ENCODE data around the gene VPS33B. TPM values are rescaled to one million over a fixed set of nuclear protein-coding genes. Genes with fewer than 3 reads are reported as not detected.

The VPS33B gene
- total and polyA plus RNA-seq, 2 of the 8 experiments (the other 6 are each of a cell fraction or from before 2014, with no cell fraction given), result 11.8 to 17.3 TPM

DNA sequence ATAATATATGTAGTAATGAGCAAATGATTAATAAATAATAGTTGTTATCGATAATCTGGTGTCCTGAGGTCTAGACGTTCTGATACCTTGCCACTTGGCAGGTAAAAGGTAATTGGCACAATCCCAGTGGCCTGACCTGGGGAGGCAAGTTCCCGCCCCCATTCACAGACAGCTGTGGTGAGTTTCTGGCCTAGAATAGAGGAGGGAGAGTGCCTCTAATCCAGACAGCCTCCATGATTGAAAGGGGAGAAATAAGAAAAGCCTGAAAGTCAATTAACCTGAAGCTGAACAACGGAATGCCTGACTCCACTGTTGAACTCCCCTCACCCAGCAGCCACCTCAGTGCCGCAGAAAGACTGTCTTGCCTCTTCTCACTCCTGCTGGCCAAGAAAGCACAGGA lies 39.6 kb upstream of the VPS33B start:
- H3K23ac ChIP-seq (ENCODE audit: insufficient read length), result no peak overlapping the region
- no peaks in the 10 kb centered on the region for H3K79me1 ChIP-seq (ENCODE audit: low read depth, low read length)
- no peak overlapping the region for H2BK12ac ChIP-seq (ENCODE audit: low read depth, low read length)
- H4K91ac ChIP-seq (replicated peaks; ENCODE audit: insufficient read length, low read length), result no peak overlapping the region
- ChIA-PET POLR2A (ENCODE audit: partially characterized antibody) (no interaction called here), CTCF (ENCODE audit: partially characterized antibody) (interaction anchor here (0.7 to 3.4 kb wide), 5 partner anchors 9 to 206 kb away, joined by 3 to 15 read pairs (median 4); no protein-coding TSS in a partner anchor)
- H2BK20ac ChIP-seq (ENCODE audit: low read length), result no peak overlapping the region
- no peak overlapping the region for H2BK15ac ChIP-seq (ENCODE audit: low read length)
- no peaks in the 10 kb centered on the region for H4K20me1 ChIP-seq (replicated peaks in 1 of 2; ENCODE audit: control insufficient read depth in 1 of 2, insufficient read depth in 2 of 2, low read length in 2 of 2)
- H2AFZ ChIP-seq (ENCODE audit: low read length), result peak overlapping the region; percentile 2; the same call in 1 of the 2 replicates
- H3K27me3 ChIP-seq (replicated peaks in 1 of 4; ENCODE audit: control insufficient read depth in 3 of 4, extremely low read depth in 1 of 4, insufficient read depth in 3 of 4, low read length in 3 of 4), result no peaks in the 10 kb centered on the region; a peak in 1 of 7 replicates
- H2AK5ac ChIP-seq (ENCODE audit: low read depth, low read length), result no peak overlapping the region
- H3K27ac ChIP-seq (ENCODE audit: low read depth, low read length), result no peak overlapping the region
- DNase-seq (ENCODE audit: low read depth in 1 of 2, low spot score in 2 of 2), result no peak
- no peak overlapping the region for H4K8ac ChIP-seq (ENCODE audit: extremely low read depth, insufficient read depth, low read length)
- no peaks in the 10 kb centered on the region for H3K23me2 ChIP-seq (ENCODE audit: low read depth, low read length)
- H3K9me3 ChIP-seq (ENCODE audit: insufficient read depth in 2 of 2, low read depth in 1 of 2, low read length in 1 of 2), result peaks cover 4 to 13% of the 10 kb centered on the region in 2 experiments; a peak in 3 of 4 replicates
- H3K79me2 ChIP-seq (ENCODE audit: control insufficient read depth in 1 of 2, insufficient read depth in 2 of 2, low read length in 2 of 2), result no peaks in the 10 kb centered on the region
- H3K18ac ChIP-seq (ENCODE audit: extremely low read depth, low read length), result no peak overlapping the region
- no peak overlapping the region for H3K4ac ChIP-seq (replicated peaks; ENCODE audit: insufficient read length, low read depth, low read length)
- no peak overlapping the region for H3K9ac ChIP-seq (replicated peaks in 1 of 4; ENCODE audit: extremely low read depth in 1 of 4, low read depth in 3 of 4, low read length in 3 of 4)
- no peak overlapping the region for H2BK120ac ChIP-seq (replicated peaks; ENCODE audit: low read depth, low read length)
- 90% methylated on average over 5 of the region's 5 CpGs; no CpG with 5 or more reads in 1 of the 2 experiments for WGBS, 2 experiments (ENCODE audit: extremely low coverage in 1 of 2, insufficient coverage in 1 of 2, insufficient read length in 1 of 2, insufficient replicate concordance in 2 of 2, low coverage in 1 of 2, low lambda C conversion rate in 2 of 2, missing lambda C conversion rate in 1 of 2)
- no peak overlapping the region for H4K5ac ChIP-seq (ENCODE audit: insufficient read length, low read depth, low read length)
- H2BK5ac ChIP-seq (ENCODE audit: low read depth, low read length), result no peak overlapping the region
- no peak overlapping the region for H3K4me3 ChIP-seq (ENCODE audit: extremely low read depth in 1 of 4, insufficient read depth in 2 of 4, low read depth in 3 of 4, low read length in 4 of 4)
- H3K4me1 ChIP-seq (replicated peaks in 1 of 4; ENCODE audit: control insufficient read depth in 3 of 4, insufficient read depth in 4 of 4, low read length in 3 of 4), result no peaks in the 10 kb centered on the region
- no peak overlapping the region for H3K4me2 ChIP-seq (ENCODE audit: insufficient read depth in 1 of 2, low read depth in 2 of 2, low read length in 2 of 2)
- no peak for FAIRE-seq
- H3K56ac ChIP-seq (replicated peaks; ENCODE audit: insufficient read length, low read depth, low read length), result no peak overlapping the region
- no peak overlapping the region for H3K14ac ChIP-seq (ENCODE audit: insufficient read length)
- H3K36me3 ChIP-seq (ENCODE audit: control insufficient read depth in 2 of 4, insufficient read depth in 4 of 4, low read length in 3 of 4), result no peaks in the 10 kb centered on the region
- TF ChIP-seq KDM4A (IDR thresholded peaks at IDR 0.05; ENCODE audit: low read depth, low read length, severe bottlenecking) (no peak), POU5F1 (IDR thresholded peaks at IDR 0.05; ENCODE audit: low read depth, low read length) (no peak), HDAC6 (IDR thresholded peaks at IDR 0.05; ENCODE audit: low read depth, low read length) (no peak), RAD21 (IDR thresholded peaks at IDR 0.05 in 1 of 2, conservative IDR thresholded peaks at IDR 0.05 in 1 of 2; ENCODE audit: low read depth in 2 of 2, low read length in 2 of 2) (no peak), CHD2 (IDR thresholded peaks at IDR 0.05; ENCODE audit: low read length) (no peak), SP2 (IDR thresholded peaks at IDR 0.05; ENCODE audit: low read length) (no peak), EP300 (IDR thresholded peaks at IDR 0.05; ENCODE audit: borderline replicate concordance in 1 of 2, low read depth in 2 of 2, low read length in 2 of 2) (no peak), BRCA1 (IDR thresholded peaks at IDR 0.05; ENCODE audit: low read depth, low read length) (no peak), PHF8 (conservative IDR thresholded peaks at IDR 0.05; ENCODE audit: low read depth, low read length) (no peak), NANOG (IDR thresholded peaks at IDR 0.05; ENCODE audit: insufficient read depth, low read depth, low read length, poor library complexity, severe bottlenecking) (no peak), BACH1 (IDR thresholded peaks at IDR 0.05; ENCODE audit: low read length) (no peak), CREB1 (IDR thresholded peaks at IDR 0.05) (no peak), JUN (IDR thresholded peaks at IDR 0.05; ENCODE audit: low read depth, low read length) (no peak)
- TF ChIP-seq, protein P1, sequence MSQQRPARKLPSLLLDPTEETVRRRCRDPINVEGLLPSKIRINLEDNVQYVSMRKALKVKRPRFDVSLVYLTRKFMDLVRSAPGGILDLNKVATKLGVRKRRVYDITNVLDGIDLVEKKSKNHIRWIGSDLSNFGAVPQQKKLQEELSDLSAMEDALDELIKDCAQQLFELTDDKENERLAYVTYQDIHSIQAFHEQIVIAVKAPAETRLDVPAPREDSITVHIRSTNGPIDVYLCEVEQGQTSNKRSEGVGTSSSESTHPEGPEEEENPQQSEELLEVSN (IDR thresholded peaks at IDR 0.05), result no peak

Data from H1 (cell line).